Heart left ventricle (tissue), 13 donors: ENCODE results near the gene PGGT1B.

Experiments
- POLR2A ChIP-seq, 2 donors: fragments of 450-650 bp; IDR thresholded peaks; one replicate each; pipeline ENCODE4 v1.6.1; 2017; ENCODE audit warnings: antibody characterized with exemption in 2 of 2, mild to moderate bottlenecking in 2 of 2, moderate library complexity in 2 of 2
- TF ChIP-seq, protein P1 (sequence below), 12 donors: fragments of 200-600 bp; sonication (generic) in 4 of 12; IDR thresholded peaks; one replicate each; pipeline versions ENCODE4 v1.5.0 to v1.8.0; 2018 to 2022; ENCODE audit warnings: antibody characterized with exemption in 12 of 12, mild to moderate bottlenecking in 5 of 12
- donor health status: ischemic (EF 13 %, LVEDD 7.1; RV severe dilation, severe dysfunction).
- donor health status: DM: no; HTN: yes; CAD: no.
- donor health status: DM: no; HTN: no; CAD: no.
- donor health status: ischemic (EF 25% LVEDD 6.9; RV normal size, moderate dysfunction).
- donor health status: ischemic (EF 25% LVEDD 5.7; RV mildly dilated, moderate dysfunction).
- donor health status: ischemic (EF 35%, LVEDD 5.7; RV mildly dilated, moderate dysfunction).
- donor health status: nonischemic (EF 11% LVEDD 7.7; RV severe dilation, severe dysfunction).
- donor health status: DM: yes; HTN: yes; CAD: no.
- donor health status: PGD.
- donor health status: ischemic (EF 29% LVEDD 5.4; RV normal size, mild dysfunction).
- donor health status: nonischemic (EF 23%, LVEDD 6.1; RV moderate dilation, normal function).

DNA sequence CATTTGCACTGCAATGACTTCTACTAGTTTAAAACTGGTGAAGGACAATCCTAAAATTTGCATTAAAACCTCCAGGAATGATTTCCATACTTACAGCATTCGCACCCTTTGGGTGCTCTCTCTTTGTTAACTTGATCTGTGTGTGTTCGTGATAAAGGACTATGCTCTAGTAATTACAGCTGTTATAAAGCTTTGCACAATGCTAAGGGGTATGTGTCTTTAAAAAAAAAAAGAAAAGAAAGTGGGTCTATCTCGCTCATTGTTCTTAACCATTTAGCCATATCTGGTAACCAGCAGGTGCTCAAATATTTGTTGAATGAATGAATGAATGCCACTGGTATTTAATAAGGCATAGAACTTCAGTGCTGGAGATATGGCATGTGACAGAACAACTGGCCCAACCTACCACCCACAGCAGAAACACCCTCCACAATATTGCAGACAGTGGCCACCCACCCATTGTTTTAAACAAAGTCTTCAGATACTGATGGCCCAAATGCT, 101.7 kb downstream of the PGGT1B start:
- TF ChIP-seq, protein P1, sequence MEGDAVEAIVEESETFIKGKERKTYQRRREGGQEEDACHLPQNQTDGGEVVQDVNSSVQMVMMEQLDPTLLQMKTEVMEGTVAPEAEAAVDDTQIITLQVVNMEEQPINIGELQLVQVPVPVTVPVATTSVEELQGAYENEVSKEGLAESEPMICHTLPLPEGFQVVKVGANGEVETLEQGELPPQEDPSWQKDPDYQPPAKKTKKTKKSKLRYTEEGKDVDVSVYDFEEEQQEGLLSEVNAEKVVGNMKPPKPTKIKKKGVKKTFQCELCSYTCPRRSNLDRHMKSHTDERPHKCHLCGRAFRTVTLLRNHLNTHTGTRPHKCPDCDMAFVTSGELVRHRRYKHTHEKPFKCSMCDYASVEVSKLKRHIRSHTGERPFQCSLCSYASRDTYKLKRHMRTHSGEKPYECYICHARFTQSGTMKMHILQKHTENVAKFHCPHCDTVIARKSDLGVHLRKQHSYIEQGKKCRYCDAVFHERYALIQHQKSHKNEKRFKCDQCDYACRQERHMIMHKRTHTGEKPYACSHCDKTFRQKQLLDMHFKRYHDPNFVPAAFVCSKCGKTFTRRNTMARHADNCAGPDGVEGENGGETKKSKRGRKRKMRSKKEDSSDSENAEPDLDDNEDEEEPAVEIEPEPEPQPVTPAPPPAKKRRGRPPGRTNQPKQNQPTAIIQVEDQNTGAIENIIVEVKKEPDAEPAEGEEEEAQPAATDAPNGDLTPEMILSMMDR (IDR thresholded peaks at IDR 0.05), result no peak
- no peak for TF ChIP-seq POLR2A (IDR thresholded peaks at IDR 0.05)
